Measurements from ENCODE around the gene SLC9A9. TPM values are rescaled to one million over a fixed set of nuclear protein-coding genes. Genes with fewer than 3 reads are reported as not detected.
A peak's percentile ranks its signal among the peaks of the same experiment; 100 is the strongest.

SLC9A9 gene
- total and polyA plus RNA-seq, 10 of the 15 experiments (the other 5 are each of a cell fraction or from before 2014, with no cell fraction given), result 3.5 to 14.2 (median 9.3) TPM

DNA sequence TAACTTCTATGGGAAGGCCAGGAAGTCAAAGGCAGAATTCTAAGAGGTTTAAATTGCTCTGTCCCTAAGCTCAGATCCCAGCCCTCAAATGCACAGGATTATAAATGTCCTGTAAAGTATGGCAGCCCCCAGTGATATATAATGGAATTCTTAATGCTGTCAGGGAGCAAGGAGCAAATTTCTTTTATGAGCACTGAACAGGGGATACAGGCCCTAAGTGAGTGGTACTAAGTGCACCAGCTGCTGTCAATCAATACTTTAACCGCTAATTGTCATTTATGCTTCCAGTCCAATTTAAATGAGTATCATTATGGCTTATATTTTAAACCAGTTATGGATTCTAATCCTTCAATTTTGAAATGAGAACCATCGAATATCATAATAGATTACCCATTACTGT lies 4.7 kb downstream of the SLC9A9 start:
- Histone ChIP-seq H4K20me1 (ENCODE audit: control insufficient read depth, insufficient read depth) (no peaks in the 10 kb centered on the region), H3K27ac (ENCODE audit: control insufficient read depth, insufficient read depth) (no peak overlapping the region), H3K4me1 (ENCODE audit: control insufficient read depth, insufficient read depth, low read length) (peaks cover 11% of the 10 kb centered on the region; the same call in 1 of the 2 replicates), H3K4me2 (ENCODE audit: control insufficient read depth, insufficient read depth) (no peak overlapping the region), H3K4me3 (no peak overlapping the region), H3K9me3 (replicated peaks; ENCODE audit: control insufficient read depth, insufficient read depth, low read length) (no peaks in the 10 kb centered on the region), H2AFZ (ENCODE audit: control insufficient read depth, low read depth, low read length) (no peak overlapping the region), H3K9ac (ENCODE audit: control insufficient read depth, insufficient read depth, low read length) (no peak overlapping the region), H3K36me3 (ENCODE audit: control insufficient read depth in 2 of 2, insufficient read depth in 2 of 2, low read length in 1 of 2) (no peaks in the 10 kb centered on the region), H3K79me2 (ENCODE audit: control insufficient read depth, insufficient read depth, low read length) (peaks cover 32% of the 10 kb centered on the region), H3K27me3 (replicated peaks in 1 of 2; ENCODE audit: control insufficient read depth in 2 of 2, insufficient read depth in 2 of 2, low read length in 1 of 2) (no peaks in the 10 kb centered on the region)
- ChIA-PET SMC1A (ENCODE audit: uncharacterized antibody, unreplicated experiment) (no interaction called here), CTCF (no interaction called here), RAD21 (ENCODE audit: unreplicated experiment) (no interaction called here), POLR2A (no interaction called here)
- DNase-seq (ENCODE audit: low read depth, low spot score), result no peak
- no peak for FAIRE-seq
- no peak for ATAC-seq
- in situ Hi-C loops (cut with MboI), result no loop called here
- intact Hi-C loops (cut with micrococcal nuclease; ENCODE audit: unreplicated experiment), result no loop called here
- WGBS (ENCODE audit: insufficient coverage, insufficient replicate concordance, low lambda C conversion rate, missing lambda C conversion rate), result 100% methylated on average over 2 of the region's 2 CpGs
- BruUV-seq (replicated peaks), result no TSS peak
- TF ChIP-seq TCF7 (IDR thresholded peaks at IDR 0.05; ENCODE audit: borderline replicate concordance) (no peak), TCF12 (IDR thresholded peaks at IDR 0.05; ENCODE audit: low read depth, low read length) (no peak), MYC (IDR thresholded peaks at IDR 0.05; ENCODE audit: insufficient read depth, insufficient read length, insufficient replicate concordance, low read length, severe bottlenecking) (no peak)
- TF ChIP-seq, protein P1, sequence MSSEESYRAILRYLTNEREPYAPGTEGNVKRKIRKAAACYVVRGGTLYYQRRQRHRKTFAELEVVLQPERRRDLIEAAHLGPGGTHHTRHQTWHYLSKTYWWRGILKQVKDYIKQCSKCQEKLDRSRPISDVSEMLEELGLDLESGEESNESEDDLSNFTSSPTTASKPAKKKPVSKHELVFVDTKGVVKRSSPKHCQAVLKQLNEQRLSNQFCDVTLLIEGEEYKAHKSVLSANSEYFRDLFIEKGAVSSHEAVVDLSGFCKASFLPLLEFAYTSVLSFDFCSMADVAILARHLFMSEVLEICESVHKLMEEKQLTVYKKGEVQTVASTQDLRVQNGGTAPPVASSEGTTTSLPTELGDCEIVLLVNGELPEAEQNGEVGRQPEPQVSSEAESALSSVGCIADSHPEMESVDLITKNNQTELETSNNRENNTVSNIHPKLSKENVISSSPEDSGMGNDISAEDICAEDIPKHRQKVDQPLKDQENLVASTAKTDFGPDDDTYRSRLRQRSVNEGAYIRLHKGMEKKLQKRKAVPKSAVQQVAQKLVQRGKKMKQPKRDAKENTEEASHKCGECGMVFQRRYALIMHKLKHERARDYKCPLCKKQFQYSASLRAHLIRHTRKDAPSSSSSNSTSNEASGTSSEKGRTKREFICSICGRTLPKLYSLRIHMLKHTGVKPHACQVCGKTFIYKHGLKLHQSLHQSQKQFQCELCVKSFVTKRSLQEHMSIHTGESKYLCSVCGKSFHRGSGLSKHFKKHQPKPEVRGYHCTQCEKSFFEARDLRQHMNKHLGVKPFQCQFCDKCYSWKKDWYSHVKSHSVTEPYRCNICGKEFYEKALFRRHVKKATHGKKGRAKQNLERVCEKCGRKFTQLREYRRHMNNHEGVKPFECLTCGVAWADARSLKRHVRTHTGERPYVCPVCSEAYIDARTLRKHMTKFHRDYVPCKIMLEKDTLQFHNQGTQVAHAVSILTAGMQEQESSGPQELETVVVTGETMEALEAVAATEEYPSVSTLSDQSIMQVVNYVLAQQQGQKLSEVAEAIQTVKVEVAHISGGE (CRISPR knock-in tag; IDR thresholded peaks at IDR 0.05), result no peak

DNA sequence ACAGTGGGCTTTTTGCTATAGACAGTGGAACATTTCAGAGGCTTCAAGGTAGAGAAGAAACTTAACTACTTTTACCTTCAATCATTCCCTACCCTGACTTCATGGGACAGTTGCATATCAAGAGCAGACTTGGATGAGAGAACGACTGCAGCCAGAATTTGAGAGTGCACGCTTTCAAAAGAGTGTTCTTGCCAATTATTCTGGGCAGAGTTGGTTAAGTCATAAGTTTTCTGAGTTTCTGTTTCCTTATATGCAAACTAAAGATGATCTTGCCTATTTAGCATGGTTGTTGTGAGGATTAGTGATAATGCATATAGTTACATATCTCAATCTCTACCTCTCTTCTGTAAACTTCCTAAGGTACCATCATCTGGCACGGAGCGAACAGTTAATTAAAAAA lies 7.6 kb downstream of the SLC9A9 start:
- ChIA-PET RAD21 (ENCODE audit: unreplicated experiment) (no interaction called here), CTCF (no interaction called here), SMC1A (ENCODE audit: uncharacterized antibody, unreplicated experiment) (no interaction called here), POLR2A (no interaction called here)
- Histone ChIP-seq H3K9ac (ENCODE audit: control insufficient read depth, insufficient read depth, low read length) (no peak overlapping the region), H4K20me1 (ENCODE audit: control insufficient read depth, insufficient read depth) (no peaks in the 10 kb centered on the region), H3K4me2 (ENCODE audit: control insufficient read depth, insufficient read depth) (peak overlapping the region; percentile 47; the same call in 1 of the 2 replicates), H3K4me1 (ENCODE audit: control insufficient read depth, insufficient read depth, low read length) (peaks cover 9% of the 10 kb centered on the region; the same call in 1 of the 2 replicates), H2AFZ (ENCODE audit: control insufficient read depth, low read depth, low read length) (no peak overlapping the region), H3K79me2 (ENCODE audit: control insufficient read depth, insufficient read depth, low read length) (peaks cover 12% of the 10 kb centered on the region), H3K27me3 (replicated peaks in 1 of 2; ENCODE audit: control insufficient read depth in 2 of 2, insufficient read depth in 2 of 2, low read length in 1 of 2) (no peaks in the 10 kb centered on the region), H3K36me3 (ENCODE audit: control insufficient read depth in 2 of 2, insufficient read depth in 2 of 2, low read length in 1 of 2) (no peaks in the 10 kb centered on the region), H3K4me3 (no peak overlapping the region), H3K27ac (ENCODE audit: control insufficient read depth, insufficient read depth) (no peak overlapping the region; the same call in 1 of the 2 replicates), H3K9me3 (replicated peaks; ENCODE audit: control insufficient read depth, insufficient read depth, low read length) (no peaks in the 10 kb centered on the region)
- in situ Hi-C loops (cut with MboI), result no loop called here
- no peak for FAIRE-seq
- 76% methylated on average over 4 of the region's 4 CpGs for WGBS (ENCODE audit: insufficient coverage, insufficient replicate concordance, low lambda C conversion rate, missing lambda C conversion rate)
- DNase-seq (ENCODE audit: low read depth, low spot score), result no peak
- intact Hi-C loops (cut with micrococcal nuclease; ENCODE audit: unreplicated experiment), result no loop called here
- ATAC-seq, result peak; percentile 60
- BruUV-seq (replicated peaks), result no TSS peak
- TF ChIP-seq TCF12 (IDR thresholded peaks at IDR 0.05; ENCODE audit: low read depth, low read length), result no peak
- TF ChIP-seq NR2F1 (conservative IDR thresholded peaks at IDR 0.05), result no peak
- no peak for TF ChIP-seq ZNF384 (IDR thresholded peaks at IDR 0.05; ENCODE audit: borderline replicate concordance, low read depth, low read length)
- TF ChIP-seq, protein P2, sequence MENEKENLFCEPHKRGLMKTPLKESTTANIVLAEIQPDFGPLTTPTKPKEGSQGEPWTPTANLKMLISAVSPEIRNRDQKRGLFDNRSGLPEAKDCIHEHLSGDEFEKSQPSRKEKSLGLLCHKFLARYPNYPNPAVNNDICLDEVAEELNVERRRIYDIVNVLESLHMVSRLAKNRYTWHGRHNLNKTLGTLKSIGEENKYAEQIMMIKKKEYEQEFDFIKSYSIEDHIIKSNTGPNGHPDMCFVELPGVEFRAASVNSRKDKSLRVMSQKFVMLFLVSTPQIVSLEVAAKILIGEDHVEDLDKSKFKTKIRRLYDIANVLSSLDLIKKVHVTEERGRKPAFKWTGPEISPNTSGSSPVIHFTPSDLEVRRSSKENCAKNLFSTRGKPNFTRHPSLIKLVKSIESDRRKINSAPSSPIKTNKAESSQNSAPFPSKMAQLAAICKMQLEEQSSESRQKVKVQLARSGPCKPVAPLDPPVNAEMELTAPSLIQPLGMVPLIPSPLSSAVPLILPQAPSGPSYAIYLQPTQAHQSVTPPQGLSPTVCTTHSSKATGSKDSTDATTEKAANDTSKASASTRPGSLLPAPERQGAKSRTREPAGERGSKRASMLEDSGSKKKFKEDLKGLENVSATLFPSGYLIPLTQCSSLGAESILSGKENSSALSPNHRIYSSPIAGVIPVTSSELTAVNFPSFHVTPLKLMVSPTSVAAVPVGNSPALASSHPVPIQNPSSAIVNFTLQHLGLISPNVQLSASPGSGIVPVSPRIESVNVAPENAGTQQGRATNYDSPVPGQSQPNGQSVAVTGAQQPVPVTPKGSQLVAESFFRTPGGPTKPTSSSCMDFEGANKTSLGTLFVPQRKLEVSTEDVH (IDR thresholded peaks at IDR 0.05; ENCODE audit: low read depth, partially characterized antibody), result no peak
- TF ChIP-seq, protein P3, sequence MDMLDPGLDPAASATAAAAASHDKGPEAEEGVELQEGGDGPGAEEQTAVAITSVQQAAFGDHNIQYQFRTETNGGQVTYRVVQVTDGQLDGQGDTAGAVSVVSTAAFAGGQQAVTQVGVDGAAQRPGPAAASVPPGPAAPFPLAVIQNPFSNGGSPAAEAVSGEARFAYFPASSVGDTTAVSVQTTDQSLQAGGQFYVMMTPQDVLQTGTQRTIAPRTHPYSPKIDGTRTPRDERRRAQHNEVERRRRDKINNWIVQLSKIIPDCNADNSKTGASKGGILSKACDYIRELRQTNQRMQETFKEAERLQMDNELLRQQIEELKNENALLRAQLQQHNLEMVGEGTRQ (IDR thresholded peaks at IDR 0.05; ENCODE audit: borderline replicate concordance, low read depth, low read length), result no peak
